ENCODE data around the gene RPUSD3.
"Not testable (repeated sequence)": the region's sequence is repeated elsewhere in the genome, so short reads cannot be mapped to it uniquely, and the experiment has no call there.

- not testable (repeated sequence) for TF ChIP-seq CTCF, POLR2A (IDR thresholded peaks at IDR 0.05)
Measured at GRCh38 chr3:9865125-9865637, 21.4 kb upstream of the RPUSD3 start.

Measured in uterus (tissue), 2 donors.